Mesodermal cell (in vitro differentiated cells): ENCODE data around the gene FOXJ1.
A peak's percentile ranks its signal among the peaks of the same experiment; 100 is the strongest.

Experiments used
- H3K27ac ChIP-seq: 2 replicates; pipeline ENCODE4 v1.7.0; 2013; ENCODE audit warnings: mild to moderate bottlenecking, low read depth, low read length, moderate library complexity; ENCODE audit not compliant: severe bottlenecking
- H3K36me3 ChIP-seq: 2 replicates; pipeline ENCODE4 v1.7.1; 2013; ENCODE audit warnings: mild to moderate bottlenecking, low read length, moderate library complexity; ENCODE audit not compliant: control insufficient read depth, insufficient read depth
- H3K4me1 ChIP-seq: one replicate; pipeline ENCODE4 v1.7.1; 2013; ENCODE audit warnings: mild to moderate bottlenecking, low read length; ENCODE audit not compliant: insufficient read depth, control insufficient read depth, poor library complexity, severe bottlenecking
- H3K4me3 ChIP-seq: 2 replicates; pipeline ENCODE4 v1.7.0; 2013; ENCODE audit warnings: low read length, control low read depth, mild to moderate bottlenecking; ENCODE audit not compliant: insufficient read depth, poor library complexity, severe bottlenecking; ENCODE audit errors: extremely low read depth
- H3K9me3 ChIP-seq: 2 replicates; pipeline ENCODE4 v1.7.1; 2013; ENCODE audit warnings: mild to moderate bottlenecking, low read length, moderate library complexity; ENCODE audit not compliant: control insufficient read depth
- WGBS, 2 experiments: methylation state at CpG; one replicate each; pipeline ENCODE4 v1.1.5; 2013; ENCODE audit warnings: missing lambda C conversion rate in 2 of 2; ENCODE audit not compliant: insufficient coverage in 2 of 2; 5-methylcytosine and 5-hydroxymethylcytosine counted together

Gene FOXJ1

DNA sequence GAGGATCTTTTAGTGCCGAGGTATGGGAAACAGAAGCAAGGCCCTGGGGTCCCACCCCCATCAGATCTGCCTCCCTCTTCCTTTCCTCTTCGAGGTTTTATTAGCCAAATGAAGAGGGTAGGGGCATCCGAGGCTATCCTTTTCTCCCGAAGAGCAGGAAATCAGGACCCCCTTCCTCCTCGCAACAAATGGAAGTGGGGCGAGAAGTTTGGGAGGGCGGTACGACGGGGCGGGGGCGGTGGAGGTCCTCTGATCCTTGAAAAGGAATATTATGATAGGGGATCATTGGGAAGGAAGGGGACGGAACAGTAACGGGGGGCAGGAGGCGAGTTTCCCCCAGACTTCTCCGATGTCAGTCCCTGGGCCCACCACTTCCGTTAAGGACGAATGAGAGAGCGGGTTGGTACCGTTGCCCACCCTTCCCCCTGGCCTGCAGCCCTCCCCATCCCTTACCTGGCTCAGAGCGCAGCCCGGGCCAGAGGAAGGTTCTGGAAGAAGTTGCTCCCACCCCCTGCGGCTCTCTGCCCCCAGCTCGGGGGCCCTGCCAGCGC lies 309 bp downstream of the FOXJ1 start:
- Histone ChIP-seq H3K27ac (no peak overlapping the region), H3K36me3 (no peaks in the 10 kb centered on the region), H3K9me3 (no peaks in the 10 kb centered on the region), H3K4me1 (peaks cover 38% of the 10 kb centered on the region), H3K4me3 (peak overlapping the region; percentile 41)
- 0 to 2% methylated on average over 9 of the region's 24 CpGs for WGBS, 2 experiments

DNA sequence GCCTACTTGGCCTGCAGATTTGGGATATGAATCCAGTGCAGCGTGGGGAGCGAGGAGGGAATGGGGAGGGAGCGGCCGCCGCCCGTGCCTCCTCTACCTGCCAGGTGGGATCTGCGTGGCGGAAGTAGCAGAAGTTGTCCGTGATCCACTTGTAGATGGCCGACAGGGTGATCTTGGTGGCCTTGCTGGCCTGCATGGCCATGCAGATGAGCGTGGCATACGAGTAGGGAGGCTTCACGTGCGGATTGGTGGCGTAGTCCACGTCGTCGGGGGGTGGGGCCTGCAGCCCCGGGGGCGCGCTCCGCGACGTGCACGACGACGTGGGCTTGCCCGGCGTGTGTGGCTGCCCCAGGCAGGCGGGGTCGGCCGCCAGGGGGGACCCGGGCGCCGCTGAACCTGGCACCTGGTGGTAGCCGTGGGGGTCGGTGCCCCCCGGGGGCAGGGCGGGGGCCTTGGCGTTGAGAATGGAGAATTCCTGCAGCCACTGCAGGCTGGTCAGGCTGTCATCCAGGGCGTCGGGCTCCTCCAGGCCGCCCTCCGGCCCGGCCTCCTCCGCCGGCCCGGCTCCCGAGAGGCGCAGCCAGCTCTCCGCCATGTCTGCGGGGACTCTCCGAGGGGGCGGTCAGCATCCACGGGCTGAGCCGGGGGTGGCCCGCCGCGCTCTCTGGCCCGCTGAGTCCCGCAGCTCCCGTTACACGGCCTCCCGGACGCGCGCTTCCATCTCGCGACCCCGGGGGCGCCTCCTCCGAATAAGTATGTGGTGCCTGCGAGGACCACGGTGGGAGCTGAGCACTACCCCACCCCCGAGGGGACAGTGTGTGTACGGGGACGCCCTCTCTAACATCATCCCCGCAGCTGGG lies 1.0 kb downstream of the FOXJ1 start:
- H3K4me1 ChIP-seq = peaks cover 38% of the 10 kb centered on the region
- 5 to 9% methylated on average over 63 to 74 of the region's 78 CpGs for WGBS, 2 experiments
- H3K36me3 ChIP-seq = no peaks in the 10 kb centered on the region
- H3K9me3 ChIP-seq = no peaks in the 10 kb centered on the region
- H3K27ac ChIP-seq = no peak overlapping the region
- H3K4me3 ChIP-seq = no peak overlapping the region

DNA sequence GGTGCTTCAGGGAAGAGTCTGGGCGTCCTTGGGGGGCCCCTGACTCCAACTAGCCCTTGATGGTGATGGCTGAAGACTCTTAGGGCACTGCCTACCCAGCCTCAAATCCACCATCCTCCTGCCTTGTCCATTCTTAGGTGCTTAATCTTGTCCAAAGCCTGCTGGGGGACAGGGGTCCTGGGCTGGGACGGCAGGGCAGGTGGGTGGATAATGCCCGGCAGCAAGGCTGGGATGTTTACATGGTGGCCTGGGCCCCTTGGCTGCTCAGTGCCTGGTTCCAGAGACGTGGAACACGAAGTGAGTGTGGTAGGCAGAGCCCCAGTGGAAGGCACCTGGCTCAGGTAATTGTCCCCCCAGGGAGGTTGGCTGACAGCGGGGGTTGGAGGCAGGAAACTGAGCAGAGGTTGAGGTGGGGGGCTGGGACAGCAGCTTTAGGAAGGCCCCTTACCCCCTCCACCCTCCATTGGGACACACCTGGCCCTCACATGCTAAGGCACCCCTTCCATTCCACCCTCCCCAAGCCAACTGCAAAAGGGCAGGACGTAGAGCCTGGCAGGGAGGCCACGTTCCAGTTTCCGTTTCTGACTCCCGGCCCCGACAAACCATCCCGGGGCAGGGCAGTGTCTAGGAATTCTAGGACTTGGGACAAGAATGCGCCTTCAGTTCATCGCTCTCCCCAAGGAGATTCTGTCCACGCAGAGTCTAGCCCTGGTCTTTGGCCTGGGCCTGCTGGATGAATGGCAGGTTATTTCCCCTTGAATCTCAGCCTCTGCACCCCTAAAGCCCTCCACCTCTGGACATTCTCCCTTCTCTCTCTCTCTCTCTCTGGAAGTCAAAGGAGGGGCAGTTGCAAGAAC lies 1.9 kb downstream of the FOXJ1 start:
- Histone ChIP-seq H3K36me3 (no peaks in the 10 kb centered on the region), H3K9me3 (no peaks in the 10 kb centered on the region), H3K4me3 (peak overlapping the region; percentile 16), H3K4me1 (peaks cover 38% of the 10 kb centered on the region), H3K27ac (no peak overlapping the region)
- 14 to 19% methylated on average over 12 of the region's 15 CpGs for WGBS, 2 experiments

DNA sequence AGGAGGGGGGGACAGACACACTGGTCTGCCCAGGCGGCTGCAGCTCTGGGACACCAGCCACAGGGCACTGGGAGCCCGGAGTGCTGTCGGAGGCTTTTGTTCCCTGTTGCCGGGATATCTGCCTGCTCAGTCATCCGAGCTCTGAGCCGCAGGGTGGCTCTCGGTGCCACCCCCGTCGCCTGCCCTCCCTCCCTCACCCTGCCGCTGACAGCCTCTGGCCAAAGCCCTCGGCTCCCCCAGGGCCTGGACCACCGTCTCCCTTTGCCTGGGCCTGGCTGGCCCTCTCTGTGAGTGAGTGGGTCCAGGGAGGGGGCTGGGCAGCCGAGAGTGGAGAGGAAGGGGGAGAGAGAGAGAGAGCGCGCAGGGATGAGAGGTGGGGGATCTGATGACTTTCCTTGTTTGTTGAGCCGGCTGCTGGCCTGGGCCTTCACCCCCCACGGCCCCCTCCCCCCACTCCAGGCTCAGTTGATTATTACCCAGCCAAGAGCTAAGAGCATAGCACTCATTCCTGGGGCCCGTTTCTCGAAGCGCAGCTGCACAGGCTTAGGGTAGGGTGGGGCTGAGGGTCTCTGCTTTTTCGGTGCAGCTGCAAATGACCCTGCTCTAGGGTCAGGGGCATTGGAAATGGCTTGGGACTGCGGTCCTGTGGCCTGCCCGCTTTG lies 2.7 kb downstream of the FOXJ1 start:
- Histone ChIP-seq H3K9me3 (no peaks in the 10 kb centered on the region), H3K4me1 (peaks cover 38% of the 10 kb centered on the region), H3K36me3 (no peaks in the 10 kb centered on the region), H3K4me3 (peak overlapping the region; percentile 5), H3K27ac (peak overlapping the region; percentile 23)
- WGBS, 2 experiments = 3 to 7% methylated on average over 13 to 21 of the region's 23 CpGs

DNA sequence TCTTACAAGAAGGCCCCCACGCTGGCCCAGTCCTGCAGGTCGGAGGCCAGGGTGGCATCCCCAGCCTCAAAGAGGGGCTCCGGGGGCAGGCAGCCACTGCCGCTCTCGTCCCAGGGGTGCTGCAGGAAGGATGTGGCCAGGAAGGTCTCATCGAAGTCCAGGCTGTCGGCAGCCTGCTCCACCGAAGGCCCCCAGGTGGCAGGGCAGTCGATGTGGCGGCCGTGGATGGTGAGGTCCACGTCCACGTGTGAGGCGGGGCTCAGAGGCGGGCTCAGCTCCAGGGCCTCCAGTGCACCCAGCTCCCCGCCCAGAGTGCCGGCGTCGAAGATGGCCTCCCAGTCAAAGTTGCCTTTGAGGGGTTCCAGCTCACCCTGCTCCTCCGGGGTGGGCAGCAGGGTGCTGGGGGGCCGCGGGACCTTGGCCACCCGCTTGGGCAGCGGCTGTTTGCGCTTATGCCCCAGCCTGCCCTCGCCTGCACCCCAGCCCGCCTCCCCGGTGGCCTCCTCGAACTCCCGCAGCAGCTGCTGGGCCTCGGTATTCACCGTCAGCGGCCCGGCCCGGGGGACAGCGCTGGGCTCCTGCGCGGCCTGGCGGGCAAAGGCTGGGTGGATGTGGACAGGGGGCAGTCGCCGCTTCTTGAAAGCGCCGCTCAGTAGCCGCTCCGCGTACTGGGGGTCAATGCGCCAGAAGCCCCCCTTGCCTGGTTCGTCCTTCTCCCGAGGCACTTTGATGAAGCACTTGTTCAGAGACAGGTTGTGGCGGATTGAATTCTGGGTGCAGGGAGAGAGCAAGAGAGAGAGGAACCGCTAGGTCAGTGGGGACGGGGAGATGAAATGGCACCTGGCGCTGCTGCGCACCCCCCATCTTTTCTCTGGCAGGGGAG lies 3.5 kb downstream of the FOXJ1 start:
- no peaks in the 10 kb centered on the region for H3K9me3 ChIP-seq
- no peaks in the 10 kb centered on the region for H3K36me3 ChIP-seq
- WGBS, 2 experiments = 14 to 15% methylated on average over 42 to 46 of the region's 54 CpGs
- H3K4me1 ChIP-seq = peaks cover 36% of the 10 kb centered on the region
- peak overlapping the region; percentile 5 for H3K4me3 ChIP-seq
- peak overlapping the region; percentile 23 for H3K27ac ChIP-seq

DNA sequence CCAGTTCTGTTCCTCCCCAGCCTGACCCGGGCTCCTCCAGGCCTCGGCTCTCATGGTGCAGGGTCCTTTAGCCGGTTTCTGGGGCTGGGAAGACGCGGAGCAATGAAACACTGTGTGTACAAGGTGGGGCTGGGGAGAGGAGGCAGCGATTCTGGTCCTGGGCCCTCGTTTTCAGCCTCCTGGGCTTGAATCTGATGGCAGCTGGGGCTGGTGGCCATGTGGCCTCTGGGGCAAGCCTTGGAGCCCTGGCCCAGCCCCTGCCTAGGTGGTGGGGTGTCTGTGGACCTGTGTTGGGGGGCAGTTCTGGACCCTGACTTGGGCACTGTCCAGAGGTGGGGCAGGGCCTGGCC lies 4.1 kb downstream of the FOXJ1 start:
- WGBS, 2 experiments = 9 to 10% methylated on average over 5 to 7 of the region's 7 CpGs
- Histone ChIP-seq H3K27ac (no peak overlapping the region), H3K4me1 (peaks cover 32% of the 10 kb centered on the region)

DNA sequence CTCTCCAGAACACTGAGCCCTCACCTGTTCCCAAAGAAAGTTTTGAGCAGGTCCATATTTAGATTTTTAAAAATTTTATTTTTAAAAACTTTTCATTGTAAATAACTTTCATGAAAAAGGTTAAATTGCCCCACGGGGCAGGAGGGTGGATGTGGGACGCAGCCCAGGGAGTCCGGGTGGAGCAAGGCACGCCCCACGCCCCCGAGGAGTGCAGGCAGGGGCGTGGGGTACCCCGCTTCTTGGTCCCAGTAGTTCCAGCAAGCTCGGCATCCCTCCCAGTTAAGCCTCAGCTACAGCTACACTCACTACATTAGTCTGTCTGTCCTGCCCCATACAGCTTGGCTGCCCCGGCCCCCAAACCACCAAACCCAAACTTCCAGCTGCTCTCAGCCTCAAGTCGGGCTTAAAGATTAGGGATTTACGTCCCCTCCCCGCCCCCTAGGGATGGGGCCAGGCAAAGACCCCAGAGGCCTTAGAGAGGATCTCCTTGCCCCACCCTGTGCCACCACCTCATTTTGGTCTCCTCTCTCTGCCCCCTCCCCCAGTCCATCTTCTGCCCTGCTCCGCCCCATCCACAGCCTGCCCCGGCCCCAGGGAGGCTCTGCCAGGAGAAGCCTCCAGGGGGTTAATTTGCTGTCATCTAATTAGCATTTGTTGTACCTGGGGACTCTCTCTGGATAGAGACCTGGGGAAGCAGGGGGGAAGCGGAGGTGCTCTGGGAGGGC lies 4.6 kb downstream of the FOXJ1 start:
- WGBS, 2 experiments = 36 to 41% methylated on average over 8 to 11 of the region's 16 CpGs
- H3K4me3 ChIP-seq = no peak overlapping the region
- H3K36me3 ChIP-seq = no peaks in the 10 kb centered on the region
- no peak overlapping the region for H3K27ac ChIP-seq
- H3K4me1 ChIP-seq = peaks cover 28% of the 10 kb centered on the region
- no peaks in the 10 kb centered on the region for H3K9me3 ChIP-seq

More for the DNA sequence above, 4.1 kb downstream of the FOXJ1 start:
- no peak overlapping the region for H3K4me3 ChIP-seq
- H3K9me3 ChIP-seq = no peaks in the 10 kb centered on the region
- H3K36me3 ChIP-seq = no peaks in the 10 kb centered on the region

DNA sequence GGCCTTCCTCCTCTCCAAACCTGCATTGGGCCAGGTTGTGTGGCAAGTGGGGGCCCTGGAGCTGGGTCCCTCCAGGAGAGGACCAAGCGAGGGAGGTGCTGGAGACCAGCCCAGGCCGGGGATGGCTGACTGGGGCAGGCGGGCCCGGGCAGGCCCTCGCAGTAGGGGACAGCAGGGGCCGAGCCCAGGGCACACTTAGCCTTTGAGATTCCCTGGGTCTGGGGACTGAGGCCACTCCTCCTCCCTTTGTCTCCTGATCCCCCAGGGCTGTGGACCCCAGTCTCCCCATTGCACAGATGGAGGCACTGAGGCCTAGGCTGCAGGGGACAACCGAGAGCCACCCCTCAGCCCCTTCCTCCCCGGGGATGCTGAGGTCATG lies 5.2 kb downstream of the FOXJ1 start:
- no peaks in the 10 kb centered on the region for H3K9me3 ChIP-seq
- no peak overlapping the region for H3K4me3 ChIP-seq
- no peaks in the 10 kb centered on the region for H3K36me3 ChIP-seq
- peaks cover 28% of the 10 kb centered on the region for H3K4me1 ChIP-seq
- 14 to 18% methylated on average over 4 to 6 of the region's 8 CpGs for WGBS, 2 experiments
- H3K27ac ChIP-seq = no peak overlapping the region

DNA sequence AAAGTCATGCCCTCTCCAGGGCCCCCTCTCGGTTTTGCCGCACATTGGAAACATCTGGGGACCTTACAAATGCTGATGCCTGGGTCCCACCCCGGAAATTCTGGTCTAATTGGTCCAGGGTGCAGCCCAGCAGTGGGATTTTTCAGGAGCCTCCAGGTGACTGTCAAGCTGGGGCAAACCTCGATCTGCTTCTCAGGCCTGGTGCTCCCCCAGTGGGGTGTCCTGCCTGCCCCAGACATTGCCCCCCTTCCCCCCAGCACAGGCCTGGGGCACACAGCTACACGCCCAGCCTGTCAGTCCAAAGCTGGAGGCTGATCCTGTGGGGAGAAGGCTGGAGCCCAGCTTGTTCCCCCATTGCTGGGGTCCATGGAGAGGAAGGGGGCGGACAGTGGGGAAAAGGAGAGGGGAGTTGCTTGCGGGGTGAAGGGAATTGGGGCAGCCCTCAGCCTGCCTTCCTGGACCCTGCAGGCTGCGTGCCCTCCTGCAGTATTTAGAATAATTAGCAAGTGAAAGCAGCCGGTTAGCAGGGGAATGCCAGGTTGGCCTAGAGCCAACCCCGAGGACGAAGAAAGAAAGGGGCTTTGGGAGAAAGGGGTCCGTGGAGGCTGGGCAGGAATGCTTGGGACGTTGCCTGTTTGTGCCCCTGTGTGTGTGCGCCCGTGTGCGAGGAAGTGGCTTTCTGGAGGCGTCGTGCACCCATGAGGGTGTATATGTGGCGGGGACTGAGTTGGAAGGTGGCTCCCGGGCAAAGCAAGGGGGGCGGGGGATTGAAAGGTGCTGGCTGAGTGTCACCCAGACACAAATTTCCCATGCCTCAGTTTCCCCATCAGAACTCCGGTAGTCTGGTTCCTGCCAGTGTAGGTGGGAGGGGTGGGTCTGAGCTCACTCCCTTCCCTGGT lies 5.9 kb downstream of the FOXJ1 start:
- Histone ChIP-seq H3K27ac (no peak overlapping the region), H3K9me3 (no peaks in the 10 kb centered on the region), H3K4me3 (no peak overlapping the region), H3K4me1 (peaks cover 24% of the 10 kb centered on the region), H3K36me3 (no peaks in the 10 kb centered on the region)
- WGBS, 2 experiments = 12 to 20% methylated on average over 14 to 16 of the region's 22 CpGs
